ENCODE data around the gene PRKRA. TPM values are rescaled to one million over a fixed set of nuclear protein-coding genes. Genes with fewer than 3 reads are reported as not detected.

Gene PRKRA
- total RNA-seq (2022; extraction: Qiagen RNA extraction; ENCODE audit: low read depth) = 23.7 to 34.3 TPM (median 30.3 TPM) in 5 replicates

DNA sequence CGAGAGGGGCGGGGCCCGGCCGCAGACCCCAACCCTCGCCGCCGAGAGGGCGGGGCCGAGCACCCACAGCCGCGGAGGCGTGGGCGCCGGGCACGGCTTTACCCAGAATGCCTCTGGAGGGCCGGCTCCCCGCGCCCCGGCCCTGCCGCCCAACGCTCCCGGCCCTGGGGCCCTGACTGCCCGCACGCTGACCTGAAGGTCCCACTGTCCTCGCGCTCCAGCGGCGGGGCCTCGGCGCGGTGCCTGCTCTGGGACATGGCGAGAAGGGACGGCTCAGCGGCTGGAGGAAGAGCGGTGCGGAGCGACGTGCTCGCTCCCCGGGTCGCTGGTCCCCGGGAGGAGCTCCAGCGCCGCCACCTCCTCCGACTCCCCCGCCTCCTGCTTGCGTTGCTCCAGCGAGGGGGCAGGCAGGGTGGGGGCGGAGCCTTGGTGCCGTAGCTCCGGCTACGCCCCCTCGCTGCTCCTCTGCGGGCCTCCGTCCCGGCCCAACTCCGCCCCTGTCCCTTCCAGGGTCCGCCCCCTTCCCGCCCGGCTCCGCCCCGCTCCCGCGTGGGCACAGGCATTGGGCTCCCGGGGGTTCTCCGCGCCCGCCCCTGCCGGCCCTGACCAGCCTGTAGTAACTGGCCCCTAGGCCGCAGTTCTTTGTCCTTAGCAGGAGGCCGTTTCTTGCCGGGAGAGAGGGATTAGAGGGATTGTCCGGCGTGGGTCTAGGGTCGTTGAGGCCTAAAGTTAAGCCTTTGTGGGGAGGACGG lies at the start of gene PRKRA, which contains the start of gene PJVK:
PRKRA (minus strand) TSS at position 402 of the 752 bp plus-strand sequence; CDS start at position 257, 145 bp downstream.
PJVK (plus strand) TSS at position 605 of the 752 bp plus-strand sequence. CDS start 2,032 bp downstream, outside the sequence.

DNA sequence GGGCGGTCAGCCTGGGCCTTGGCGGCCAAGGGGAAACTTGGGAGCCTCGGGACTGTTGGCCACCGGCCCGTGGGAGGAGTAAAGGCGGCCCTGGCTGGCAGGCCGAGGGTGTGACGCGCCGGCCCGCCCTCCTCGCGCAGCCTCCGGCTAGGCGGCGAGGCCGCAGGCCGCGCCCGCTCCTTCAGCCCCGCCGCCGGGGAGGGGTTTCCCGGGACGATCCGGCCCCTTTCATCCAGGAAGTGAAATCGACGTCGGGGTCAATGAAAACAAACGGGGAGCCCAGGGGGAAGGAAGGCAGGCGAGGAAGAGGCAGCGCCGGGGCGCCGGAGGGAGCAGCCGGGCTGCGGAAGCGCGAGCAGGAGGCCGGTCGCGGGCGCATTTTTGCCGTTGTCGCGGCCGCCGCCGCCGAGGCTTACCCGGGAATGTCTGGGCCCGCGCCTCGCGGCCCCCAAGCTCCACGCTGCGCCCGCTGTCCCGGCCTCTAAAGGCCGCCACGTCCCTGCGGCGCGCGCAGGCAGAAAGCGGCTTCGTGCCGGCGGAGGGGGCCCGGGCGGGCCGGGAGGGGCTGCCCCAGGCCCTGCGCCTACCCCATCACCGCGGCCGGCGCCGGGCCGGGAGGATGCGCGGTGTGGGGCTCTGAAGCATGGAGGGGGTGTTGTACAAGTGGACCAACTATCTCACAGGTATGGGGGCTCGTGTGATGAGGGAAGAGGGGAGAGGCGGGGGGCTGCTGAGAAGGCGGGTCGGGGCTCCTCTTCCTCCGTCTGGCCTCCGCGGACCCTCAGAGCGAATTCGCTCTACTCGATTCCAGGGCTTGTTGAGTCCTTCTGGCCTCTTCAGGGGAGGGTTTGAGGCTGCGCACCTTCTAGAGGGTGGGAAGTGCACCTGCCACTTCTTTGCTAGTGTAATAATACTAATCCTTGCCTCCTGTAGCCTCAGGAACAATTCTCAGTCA lies 29.5 kb upstream of the PRKRA start, which contains the start of gene PLEKHA3:
PLEKHA3 (plus strand) TSS at position 231 of the 955 bp plus-strand sequence; CDS start at position 644, 413 bp downstream.

DNA sequence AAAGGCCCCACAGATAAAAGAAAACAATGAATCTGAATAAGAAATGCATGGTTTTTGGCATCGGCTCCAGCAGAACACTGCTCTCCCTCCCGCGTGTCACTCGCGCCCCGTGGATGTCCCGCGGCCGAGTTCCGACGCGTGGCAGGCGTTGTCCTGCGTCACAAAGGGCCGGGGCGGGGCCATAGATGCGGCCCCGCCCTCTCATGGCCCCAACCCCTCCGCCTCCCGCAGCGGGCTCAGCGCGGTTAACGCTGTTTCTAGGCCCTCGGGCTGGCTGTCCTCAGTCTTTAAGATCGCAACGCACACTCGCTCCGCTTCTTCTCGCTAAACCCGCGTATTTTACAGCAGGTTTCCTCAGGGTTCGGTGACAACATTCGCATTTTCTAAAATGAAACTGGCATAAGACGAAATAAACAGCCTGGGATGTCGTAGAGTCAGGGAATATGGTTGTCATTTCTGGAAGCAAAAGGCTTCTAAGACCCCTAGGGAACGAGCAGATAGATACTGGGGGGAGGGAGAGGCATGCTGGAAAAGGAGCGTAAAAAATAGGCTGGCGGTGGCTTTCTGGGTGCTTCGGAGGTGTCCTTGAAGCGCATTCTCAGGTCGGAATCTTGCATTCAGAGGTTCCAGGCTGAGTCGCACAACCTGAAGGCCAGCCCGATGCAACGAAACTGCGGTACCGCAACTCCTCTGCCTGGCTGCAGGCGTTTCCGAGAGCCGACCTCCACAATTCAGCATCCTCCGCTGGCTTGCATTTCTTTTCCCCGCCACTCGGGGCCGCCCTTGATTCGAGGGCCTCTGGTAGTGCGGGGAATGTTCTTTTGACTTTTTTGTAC lies 27.7 kb upstream of the PRKRA start, which contains the start of gene FKBP7:
FKBP7 (minus strand) TSS at position 162 of the 836 bp plus-strand sequence; CDS start at position 61, 101 bp downstream.

Other genes with a start within 250 kb of the PRKRA start
- gene PJVK, start 203 bp upstream of the PRKRA start, total RNA-seq (2022; extraction: Qiagen RNA extraction; ENCODE audit: low read depth) = 0.66 to 1.3 TPM (median 0.99 TPM) in 5 replicates
- gene FKBP7, start 27.4 kb upstream of the PRKRA start, total RNA-seq (2022; extraction: Qiagen RNA extraction; ENCODE audit: low read depth) = 7.2 to 13.6 TPM (median 11.1 TPM) in 5 replicates
- 8.8 to 18.7 TPM (median 17.0 TPM) in 5 replicates for gene PLEKHA3, start 29.3 kb upstream of the PRKRA start, total RNA-seq (2022; extraction: Qiagen RNA extraction; ENCODE audit: low read depth)